ENCODE data around the gene GRIFIN. TPM values are rescaled to one million over a fixed set of nuclear protein-coding genes. Genes with fewer than 3 reads are reported as not detected.
A peak's percentile ranks its signal among the peaks of the same experiment; 100 is the strongest.

Gene GRIFIN
- total and polyA plus RNA-seq, 9 of the 15 experiments (the other 6 are each of a cell fraction or from before 2014, with no cell fraction given): not detected

DNA sequence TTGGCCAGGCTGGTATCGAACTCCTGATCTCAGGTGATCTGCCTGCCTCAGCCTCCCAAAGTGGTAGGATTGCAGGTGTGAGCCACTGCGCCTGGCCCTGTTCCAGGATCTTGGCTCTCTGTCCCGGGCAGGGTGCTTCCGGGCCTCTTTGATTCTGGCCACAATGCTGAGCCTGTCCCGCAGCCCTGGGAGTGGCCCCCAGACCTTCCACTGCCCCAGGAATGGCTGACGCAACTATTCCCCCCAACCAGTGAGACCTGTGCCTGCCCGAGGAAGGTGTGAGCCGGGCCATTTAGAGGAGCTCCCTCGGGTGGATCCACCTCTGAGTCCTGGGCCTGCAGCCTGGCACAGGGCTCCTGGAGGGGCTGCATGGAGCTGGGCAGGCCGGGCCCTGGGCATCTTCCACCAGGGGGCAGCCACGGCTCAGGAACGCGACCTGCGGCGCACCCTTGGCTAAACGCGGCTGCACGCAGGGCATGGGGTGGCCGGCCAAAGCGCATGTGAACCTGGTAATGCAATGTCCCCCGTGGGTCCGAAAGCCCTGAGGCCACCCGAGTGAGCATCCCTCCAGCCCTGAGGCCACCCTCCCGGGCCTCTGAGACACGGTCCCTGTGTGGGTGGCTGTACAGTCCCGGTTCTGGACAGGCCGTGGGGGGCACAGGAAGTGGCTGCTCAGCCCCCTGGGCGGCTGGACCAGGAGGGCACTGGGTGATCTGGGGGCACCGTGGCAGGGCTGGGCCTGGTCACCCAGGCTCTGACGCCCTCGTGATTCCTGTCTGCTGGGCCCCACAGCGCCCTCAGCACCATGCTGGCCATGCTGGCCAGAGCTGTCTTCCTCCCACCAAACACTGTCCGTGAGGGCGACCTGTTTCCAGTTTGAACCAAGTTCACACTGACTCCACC, 24.8 kb downstream of the GRIFIN start (continued):
- TF ChIP-seq, protein P1, sequence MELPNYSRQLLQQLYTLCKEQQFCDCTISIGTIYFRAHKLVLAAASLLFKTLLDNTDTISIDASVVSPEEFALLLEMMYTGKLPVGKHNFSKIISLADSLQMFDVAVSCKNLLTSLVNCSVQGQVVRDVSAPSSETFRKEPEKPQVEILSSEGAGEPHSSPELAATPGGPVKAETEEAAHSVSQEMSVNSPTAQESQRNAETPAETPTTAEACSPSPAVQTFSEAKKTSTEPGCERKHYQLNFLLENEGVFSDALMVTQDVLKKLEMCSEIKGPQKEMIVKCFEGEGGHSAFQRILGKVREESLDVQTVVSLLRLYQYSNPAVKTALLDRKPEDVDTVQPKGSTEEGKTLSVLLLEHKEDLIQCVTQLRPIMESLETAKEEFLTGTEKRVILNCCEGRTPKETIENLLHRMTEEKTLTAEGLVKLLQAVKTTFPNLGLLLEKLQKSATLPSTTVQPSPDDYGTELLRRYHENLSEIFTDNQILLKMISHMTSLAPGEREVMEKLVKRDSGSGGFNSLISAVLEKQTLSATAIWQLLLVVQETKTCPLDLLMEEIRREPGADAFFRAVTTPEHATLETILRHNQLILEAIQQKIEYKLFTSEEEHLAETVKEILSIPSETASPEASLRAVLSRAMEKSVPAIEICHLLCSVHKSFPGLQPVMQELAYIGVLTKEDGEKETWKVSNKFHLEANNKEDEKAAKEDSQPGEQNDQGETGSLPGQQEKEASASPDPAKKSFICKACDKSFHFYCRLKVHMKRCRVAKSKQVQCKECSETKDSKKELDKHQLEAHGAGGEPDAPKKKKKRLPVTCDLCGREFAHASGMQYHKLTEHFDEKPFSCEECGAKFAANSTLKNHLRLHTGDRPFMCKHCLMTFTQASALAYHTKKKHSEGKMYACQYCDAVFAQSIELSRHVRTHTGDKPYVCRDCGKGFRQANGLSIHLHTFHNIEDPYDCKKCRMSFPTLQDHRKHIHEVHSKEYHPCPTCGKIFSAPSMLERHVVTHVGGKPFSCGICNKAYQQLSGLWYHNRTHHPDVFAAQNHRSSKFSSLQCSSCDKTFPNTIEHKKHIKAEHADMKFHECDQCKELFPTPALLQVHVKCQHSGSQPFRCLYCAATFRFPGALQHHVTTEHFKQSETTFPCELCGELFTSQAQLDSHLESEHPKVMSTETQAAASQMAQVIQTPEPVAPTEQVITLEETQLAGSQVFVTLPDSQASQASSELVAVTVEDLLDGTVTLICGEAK (IDR thresholded peaks at IDR 0.05): no peak
- TF ChIP-seq, protein P1 (CRISPR knock-in tag; IDR thresholded peaks at IDR 0.05): 0 out of 2 replicates have a peak, but pooled peaks have one; percentile 20
- TF ChIP-seq, protein P2, sequence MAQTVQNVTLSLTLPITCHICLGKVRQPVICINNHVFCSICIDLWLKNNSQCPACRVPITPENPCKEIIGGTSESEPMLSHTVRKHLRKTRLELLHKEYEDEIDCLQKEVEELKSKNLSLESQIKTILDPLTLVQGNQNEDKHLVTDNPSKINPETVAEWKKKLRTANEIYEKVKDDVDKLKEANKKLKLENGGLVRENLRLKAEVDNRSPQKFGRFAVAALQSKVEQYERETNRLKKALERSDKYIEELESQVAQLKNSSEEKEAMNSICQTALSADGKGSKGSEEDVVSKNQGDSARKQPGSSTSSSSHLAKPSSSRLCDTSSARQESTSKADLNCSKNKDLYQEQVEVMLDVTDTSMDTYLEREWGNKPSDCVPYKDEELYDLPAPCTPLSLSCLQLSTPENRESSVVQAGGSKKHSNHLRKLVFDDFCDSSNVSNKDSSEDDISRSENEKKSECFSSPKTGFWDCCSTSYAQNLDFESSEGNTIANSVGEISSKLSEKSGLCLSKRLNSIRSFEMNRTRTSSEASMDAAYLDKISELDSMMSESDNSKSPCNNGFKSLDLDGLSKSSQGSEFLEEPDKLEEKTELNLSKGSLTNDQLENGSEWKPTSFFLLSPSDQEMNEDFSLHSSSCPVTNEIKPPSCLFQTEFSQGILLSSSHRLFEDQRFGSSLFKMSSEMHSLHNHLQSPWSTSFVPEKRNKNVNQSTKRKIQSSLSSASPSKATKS (CRISPR knock-in tag; IDR thresholded peaks at IDR 0.05): no peak
- TF ChIP-seq EP400 (IDR thresholded peaks at IDR 0.05): peak; percentile 17; the same call in 1 of the 2 replicates
- no peak for TF ChIP-seq RBM14 (IDR thresholded peaks at IDR 0.05; ENCODE audit: borderline replicate concordance, insufficient read depth, low read depth, low read length)
